GM19035 (cell line): ENCODE data around the gene VGF.

Experiments used
- ATAC-seq: cut with Tn5 transposase; IDR thresholded peaks from one replicate; pipeline ENCODE4 v1.9.1; 2021; ENCODE audit not compliant: unreplicated experiment

VGF gene

GRCh38 chr7:101166909-101167644, 1.7 kb upstream of the VGF start:
- no peak for ATAC-seq

DNA sequence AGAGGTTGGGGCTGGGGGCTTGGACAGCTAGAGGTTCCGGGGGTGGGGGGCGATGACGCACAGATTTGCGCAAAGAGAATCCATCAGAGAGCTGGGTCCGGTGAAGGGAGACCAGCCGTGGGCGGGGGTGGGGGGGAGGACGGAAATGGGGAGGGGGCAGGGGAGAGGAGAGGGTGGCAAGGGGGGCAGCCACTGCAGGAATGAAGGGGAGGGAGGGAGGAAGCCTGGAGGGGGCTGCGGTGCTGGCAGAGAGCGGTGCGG, 1.2 kb upstream of the VGF start:
- ATAC-seq: no peak

GRCh38 chr7:101165958-101166647, 734 bp upstream of the VGF start:
- ATAC-seq: no peak

- no peak for ATAC-seq
These were observed 1.1 kb downstream of the VGF start for GRCh38 chr7:101164071-101164840.

DNA sequence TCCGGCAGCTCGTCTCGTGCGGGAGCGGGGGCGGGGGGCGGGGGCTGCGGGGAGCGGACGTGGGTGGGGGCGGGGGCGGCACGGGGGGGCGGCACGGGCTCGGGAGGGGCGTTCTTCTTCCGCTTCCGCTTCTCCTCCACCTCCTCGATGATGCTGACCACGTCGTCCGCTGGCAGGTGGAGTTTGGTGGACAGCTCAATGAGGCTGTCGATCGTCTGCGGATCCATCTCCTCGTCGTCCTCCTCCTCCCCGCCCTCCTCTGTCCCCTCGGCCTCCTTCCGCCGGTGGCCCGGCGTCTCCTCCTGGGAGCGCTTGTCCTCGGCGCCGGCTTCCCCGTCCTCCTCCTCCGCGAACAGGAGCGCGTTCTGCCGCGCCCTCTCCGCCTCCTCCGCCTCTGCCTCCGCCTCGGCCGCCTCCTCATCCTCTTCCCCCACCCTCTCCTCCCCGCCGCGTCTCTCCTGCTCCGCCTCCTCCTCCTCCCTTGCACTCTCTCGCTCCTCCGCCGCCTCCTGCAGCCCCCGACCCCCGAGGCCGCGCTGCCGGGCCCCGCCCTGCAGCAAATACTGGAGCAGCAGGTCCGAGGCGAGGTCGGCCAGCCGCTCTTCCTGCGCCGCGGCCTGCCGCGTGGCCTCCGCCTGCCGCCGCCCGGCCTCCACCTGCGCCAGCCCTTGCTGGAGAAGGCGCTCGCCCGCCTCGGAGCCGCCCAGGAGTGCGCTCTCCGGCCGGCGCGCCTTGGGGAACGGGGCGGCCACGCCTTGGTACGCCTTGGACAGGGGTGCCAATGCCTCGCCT, 1.9 kb downstream of the VGF start:
- no peak for ATAC-seq

- no peak for ATAC-seq
These were observed 2.7 kb downstream of the VGF start for GRCh38 chr7:101162551-101163278.

GRCh38 chr7:101161692-101162471, 3.5 kb downstream of the VGF start:
- ATAC-seq: no peak

- no peak for ATAC-seq
These were observed 4.5 kb downstream of the VGF start for GRCh38 chr7:101160910-101161309.

DNA sequence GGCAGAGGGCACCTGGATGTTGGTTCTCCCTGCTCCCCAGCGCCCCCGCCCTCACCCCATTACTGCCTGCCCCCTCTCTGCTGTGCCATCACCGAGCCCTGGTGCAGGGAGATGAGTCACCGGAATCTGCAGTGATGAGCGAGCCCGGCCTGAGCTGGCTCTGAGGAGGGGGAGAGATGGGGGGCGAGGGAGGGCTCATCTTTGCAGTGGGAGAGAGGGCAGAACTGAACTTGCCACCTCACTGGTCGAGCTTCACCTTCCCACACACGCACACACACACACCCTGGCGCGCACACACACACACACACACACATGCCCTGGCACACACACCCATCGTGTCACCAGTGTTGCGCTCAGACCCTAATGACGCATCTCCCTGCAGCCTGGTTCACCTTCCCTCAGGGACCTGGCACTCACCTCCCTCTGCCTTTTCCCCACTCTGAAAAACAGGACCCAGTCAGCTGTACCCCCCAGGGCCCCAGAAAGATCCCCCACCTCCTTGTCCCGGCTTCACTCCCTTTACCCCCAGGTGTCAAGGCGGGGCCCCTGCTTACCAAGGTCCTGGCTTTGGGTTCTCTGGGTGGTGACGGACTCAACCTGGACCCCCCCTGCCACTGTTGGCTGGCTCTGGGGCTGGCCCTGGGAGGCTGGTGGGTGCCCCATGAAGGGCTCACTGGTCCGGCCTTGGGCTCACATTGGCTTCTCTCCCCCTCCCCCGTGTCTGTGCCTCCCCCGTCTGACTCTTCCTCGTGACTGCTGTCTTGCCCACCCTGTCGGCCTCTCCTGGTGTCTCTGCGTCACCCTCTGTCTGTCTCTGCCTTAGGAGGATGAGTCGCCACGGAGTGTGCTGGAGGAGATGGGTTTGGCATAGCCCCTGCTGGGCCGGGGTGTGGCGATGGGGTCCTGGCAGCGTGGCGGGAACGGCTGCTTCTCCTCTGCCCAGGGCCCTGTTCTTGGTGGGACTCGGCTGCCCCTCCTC, 5.4 kb downstream of the VGF start:
- no peak for ATAC-seq

DNA sequence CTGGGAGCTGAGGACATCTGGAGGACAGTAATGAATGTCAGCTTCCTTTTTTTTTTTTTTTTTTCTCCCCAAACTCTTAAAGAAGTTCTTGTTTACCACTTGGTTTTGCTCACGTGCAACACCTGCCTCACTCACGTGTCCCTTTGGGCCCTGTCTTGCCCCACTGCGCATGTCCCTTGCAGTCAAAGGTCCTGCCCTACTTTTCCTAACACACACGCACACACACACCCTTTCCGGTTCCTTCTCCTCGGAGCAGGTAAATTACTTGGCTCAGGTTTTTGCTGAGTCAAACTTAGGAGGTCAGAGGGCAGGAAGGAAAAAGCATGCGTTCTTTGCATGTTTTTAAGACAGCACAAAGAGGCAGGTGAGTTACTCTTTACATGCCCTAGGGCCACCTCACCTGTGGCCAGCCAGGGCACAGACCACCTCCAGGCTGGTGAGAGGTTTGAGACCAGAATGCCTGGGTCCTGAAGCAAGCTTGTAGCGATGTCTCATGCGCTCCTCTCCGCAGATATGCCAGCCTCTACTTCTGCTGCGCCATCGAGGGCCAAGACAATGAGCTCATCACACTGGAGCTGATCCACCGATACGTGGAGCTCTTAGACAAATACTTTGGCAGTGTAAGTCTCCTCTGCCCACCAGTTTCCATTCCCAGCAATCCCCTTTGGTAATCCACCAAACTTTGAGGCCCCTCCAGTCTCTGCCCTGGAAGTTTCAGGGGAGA, 8.3 kb downstream of the VGF start:
- no peak for ATAC-seq

- ATAC-seq: no peak
These were observed 9.1 kb downstream of the VGF start for GRCh38 chr7:101156277-101156676.

- ATAC-seq: no peak
These were observed 10.1 kb downstream of the VGF start for GRCh38 chr7:101155303-101155702.

DNA sequence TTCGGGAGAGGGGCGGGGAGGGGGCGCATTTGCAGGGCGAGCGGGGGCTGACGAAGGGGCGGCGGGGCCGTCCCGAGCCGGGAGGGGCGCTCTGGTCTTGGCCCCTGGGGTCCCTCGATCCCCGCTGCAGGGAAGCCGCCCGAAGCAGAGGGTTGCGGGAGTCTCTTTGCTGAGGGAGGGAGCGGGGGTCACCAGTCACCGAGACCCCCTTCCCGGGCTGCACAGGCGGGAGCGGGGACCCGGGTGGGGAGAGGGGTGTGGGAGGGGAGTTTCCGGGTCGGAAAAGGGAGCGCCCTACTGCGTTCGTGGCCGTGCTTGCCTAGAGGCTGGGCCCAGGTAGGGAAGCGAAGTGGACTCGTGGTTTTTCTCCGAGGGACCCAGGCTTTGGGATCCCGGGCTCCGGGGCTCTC, 10.7 kb downstream of the VGF start:
- ATAC-seq: peak; percentile 28

DNA sequence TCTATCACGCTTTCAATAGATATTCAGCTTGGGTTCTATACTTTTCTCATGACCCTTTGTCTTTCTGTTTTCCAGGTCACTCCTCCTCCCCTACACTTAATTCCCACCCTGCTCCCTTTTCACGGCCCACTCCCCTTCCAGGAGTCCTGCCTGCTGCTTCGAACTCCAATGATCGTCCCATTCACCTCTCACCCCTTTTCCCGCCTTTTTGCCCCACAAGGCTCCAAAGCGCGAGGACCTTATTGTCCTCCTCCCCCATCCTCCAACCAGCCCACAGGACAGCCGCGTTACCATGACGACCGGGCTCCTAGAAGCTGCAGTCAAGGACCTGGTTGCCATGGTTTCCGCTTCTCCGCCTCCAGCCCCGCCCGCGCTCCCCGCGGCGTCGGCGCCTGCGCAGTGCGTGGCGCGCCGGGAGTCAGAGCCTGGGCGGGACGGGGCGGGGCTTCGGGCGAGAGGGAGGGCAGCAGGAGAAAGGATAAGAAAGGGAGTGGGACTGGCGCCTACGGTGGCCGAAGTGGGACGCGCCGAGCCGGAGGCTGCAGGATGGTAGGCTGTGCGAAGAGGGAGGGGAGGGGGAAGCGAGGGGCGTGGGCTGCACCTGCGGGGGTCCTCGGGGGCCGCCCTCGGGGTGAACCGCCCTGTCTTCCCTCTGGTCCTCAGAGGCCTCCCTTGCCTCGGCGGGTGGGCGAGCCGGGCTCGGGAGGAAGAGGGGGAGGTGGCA, 11.2 kb downstream of the VGF start, which contains the start of gene AP1S1:
AP1S1 (plus strand) TSS at position 508 of the 724 bp plus-strand sequence; CDS start at position 547, 39 bp downstream.
- ATAC-seq: peak; percentile 76

DNA sequence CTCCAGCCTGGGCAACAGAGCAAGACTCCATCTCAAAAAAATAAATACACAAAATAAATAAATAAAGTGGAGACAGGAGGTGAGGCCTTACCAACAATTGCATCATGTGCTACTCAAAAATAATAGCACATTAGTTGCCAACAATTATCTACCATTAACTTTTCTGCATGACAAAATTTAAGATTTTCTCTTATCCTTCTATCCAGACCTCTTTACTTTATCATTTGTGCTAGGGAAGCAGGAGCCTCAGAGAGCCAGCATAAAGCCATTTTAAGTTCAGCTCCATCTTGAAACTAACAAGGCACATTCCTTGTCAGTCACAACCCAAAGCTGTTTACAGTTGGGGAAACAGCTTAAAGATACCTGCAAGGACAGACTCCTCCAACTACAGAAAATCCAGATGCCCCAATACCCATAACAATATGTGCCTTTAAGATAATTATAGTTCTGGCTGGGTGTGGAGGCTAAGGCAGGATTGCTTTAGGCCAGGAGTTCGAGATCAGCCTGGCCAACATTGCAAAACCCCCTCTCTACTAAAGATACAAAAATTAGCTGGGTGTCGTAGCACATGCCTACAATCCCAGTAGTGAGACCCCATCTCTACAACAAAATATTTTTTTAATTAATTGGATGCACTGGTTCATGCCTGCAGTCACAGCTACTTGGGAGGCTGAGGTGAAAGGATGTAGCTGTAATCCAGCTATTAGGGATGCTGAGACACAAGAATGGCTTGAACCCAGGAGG, 13.3 kb downstream of the VGF start:
- no peak for ATAC-seq

DNA sequence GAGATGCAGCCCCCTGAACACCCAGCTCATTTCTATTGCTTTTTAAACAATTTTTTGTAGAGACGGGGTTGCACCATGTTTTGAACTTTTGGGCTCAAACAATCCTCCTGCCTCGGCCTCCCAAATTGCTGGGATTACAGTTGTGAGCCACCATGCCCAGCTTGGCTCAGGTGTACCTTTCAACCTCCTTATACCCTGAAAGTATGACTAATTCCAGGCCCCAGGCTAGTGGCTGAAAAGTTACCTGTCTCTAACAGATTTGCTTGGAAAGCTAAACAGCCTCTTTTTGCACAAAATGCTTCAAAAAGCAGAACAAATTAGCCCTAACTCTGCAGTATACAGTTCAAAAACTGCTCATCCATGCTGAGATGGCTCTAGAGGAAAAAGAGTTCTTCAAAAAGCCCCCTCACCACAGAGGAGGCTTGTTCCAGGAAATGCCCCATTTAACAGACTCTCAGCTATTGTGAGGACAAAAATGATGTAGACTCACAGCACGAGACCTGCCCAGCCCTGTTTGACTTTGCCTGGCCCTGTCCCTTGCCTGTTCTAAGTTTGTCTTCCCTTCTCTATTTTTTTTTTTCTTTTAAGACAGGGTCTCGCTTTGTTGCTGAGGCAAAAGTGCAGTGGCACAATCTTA, 24.5 kb downstream of the VGF start:
- no peak for ATAC-seq
